SU-DHL-6 (cell line): ENCODE measurements around the gene ZNF626.
"Not testable (repeated sequence)": the region's sequence is repeated elsewhere in the genome, so short reads cannot be mapped to it uniquely, and the experiment has no call there.

Source experiments
- H2AFZ ChIP-seq: fragments of 200-600 bp; sonication (generic); 2 replicates; pipeline ENCODE4 v1.6.1; 2014; ENCODE audit warnings: low read depth, mild to moderate bottlenecking, moderate library complexity, mixed read lengths, antibody characterized with exemption, low read length; ENCODE audit not compliant: severe bottlenecking
- H3F3A ChIP-seq: fragments of 200-600 bp; shearing (Covaris generic); 2 replicates; pipeline ENCODE4 v1.6.0; 2016; ENCODE audit warnings: antibody characterized with exemption, mild to moderate bottlenecking; ENCODE audit not compliant: insufficient read depth
- H3K27ac ChIP-seq: fragments of 200-600 bp; sonication (generic); 2 replicates; pipeline ENCODE4 v1.5.1; 2016; ENCODE audit warnings: low read depth, mild to moderate bottlenecking, low read length, moderate library complexity, mixed read lengths
- H3K27me3 ChIP-seq: fragments of 200-600 bp; sonication (generic), shearing (Covaris generic); 2 replicates; pipeline ENCODE4 v1.6.0; 2014; ENCODE audit warnings: mild to moderate bottlenecking, low read length
- H3K36me3 ChIP-seq: fragments of 200-600 bp; sonication (generic); 2 replicates; pipeline ENCODE4 v1.6.1; 2014; ENCODE audit warnings: mild to moderate bottlenecking, low read length, mixed read lengths
- H3K4me2 ChIP-seq: fragments of 300-600, 200-600 bp; shearing (Covaris generic), sonication (generic); 2 replicates; pipeline ENCODE4 v1.6.0; 2014; ENCODE audit warnings: low read length, low read depth, mild to moderate bottlenecking; ENCODE audit not compliant: poor library complexity, severe bottlenecking
- H3K4me3 ChIP-seq: fragments of 200-600 bp; sonication (generic); 2 replicates; pipeline ENCODE4 v1.5.1; 2014; ENCODE audit warnings: antibody characterized with exemption, low read length, mild to moderate bottlenecking, mixed read lengths; ENCODE audit not compliant: insufficient read depth, poor library complexity, severe bottlenecking
- H3K79me2 ChIP-seq: fragments of 200-600 bp; sonication (generic); 2 replicates; pipeline ENCODE4 v1.6.1; 2014; ENCODE audit warnings: mild to moderate bottlenecking, low read length, moderate library complexity; ENCODE audit not compliant: insufficient read depth
- H3K9ac ChIP-seq: fragments of 200-600 bp; sonication (generic); 2 replicates; pipeline ENCODE4 v1.7.0; 2014; ENCODE audit warnings: mild to moderate bottlenecking, low read length
- H3K9me2 ChIP-seq: fragments of 200-600 bp; sonication (generic); replicated peaks from 2 replicates; pipeline ENCODE4 v1.6.1; 2014; ENCODE audit warnings: low read length; ENCODE audit not compliant: insufficient read depth
- H3K9me3 ChIP-seq: fragments of 200-600 bp; sonication (generic); 2 replicates; pipeline ENCODE4 v1.6.1; 2014; ENCODE audit warnings: low read length, mixed read lengths; ENCODE audit not compliant: insufficient read depth
- H4K20me1 ChIP-seq: fragments of 200-600 bp; sonication (generic); 2 replicates; pipeline ENCODE4 v1.6.1; 2014; ENCODE audit warnings: low read depth, mild to moderate bottlenecking, antibody characterized with exemption, low read length, moderate library complexity, mixed read lengths
- EZH2phosphoT487 ChIP-seq: fragments of 200-600 bp; sonication (generic), shearing (Covaris generic); conservative IDR thresholded peaks from 2 replicates; pipeline ENCODE4 v1.6.1; 2018; ENCODE audit warnings: mild to moderate bottlenecking, antibody characterized with exemption, low read length, moderate library complexity, mixed read lengths
- TF ChIP-seq, protein P1 (sequence below): fragments of 200-600 bp; sonication (generic); IDR thresholded peaks from one replicate; pipeline ENCODE4 v1.5.1; 2017; ENCODE audit warnings: antibody characterized with exemption, mild to moderate bottlenecking, low read length, moderate library complexity; ENCODE audit not compliant: insufficient read depth, poor library complexity, severe bottlenecking

The ZNF626 gene

GRCh38 chr19:20660473-20661140, 764 bp downstream of the ZNF626 start:
- H3K9me3 ChIP-seq: no peaks in the 10 kb centered on the region
- H3F3A ChIP-seq: 0 out of 2 replicates have a peak, but pooled peaks cover 3% of the 10 kb centered on the region
- H3K27me3 ChIP-seq: no peaks in the 10 kb centered on the region
- H3K4me3 ChIP-seq: peak overlapping the region; percentile 78
- peak overlapping the region; percentile 92 for H2AFZ ChIP-seq
- H4K20me1 ChIP-seq: no peaks in the 10 kb centered on the region
- TF ChIP-seq, protein P1, sequence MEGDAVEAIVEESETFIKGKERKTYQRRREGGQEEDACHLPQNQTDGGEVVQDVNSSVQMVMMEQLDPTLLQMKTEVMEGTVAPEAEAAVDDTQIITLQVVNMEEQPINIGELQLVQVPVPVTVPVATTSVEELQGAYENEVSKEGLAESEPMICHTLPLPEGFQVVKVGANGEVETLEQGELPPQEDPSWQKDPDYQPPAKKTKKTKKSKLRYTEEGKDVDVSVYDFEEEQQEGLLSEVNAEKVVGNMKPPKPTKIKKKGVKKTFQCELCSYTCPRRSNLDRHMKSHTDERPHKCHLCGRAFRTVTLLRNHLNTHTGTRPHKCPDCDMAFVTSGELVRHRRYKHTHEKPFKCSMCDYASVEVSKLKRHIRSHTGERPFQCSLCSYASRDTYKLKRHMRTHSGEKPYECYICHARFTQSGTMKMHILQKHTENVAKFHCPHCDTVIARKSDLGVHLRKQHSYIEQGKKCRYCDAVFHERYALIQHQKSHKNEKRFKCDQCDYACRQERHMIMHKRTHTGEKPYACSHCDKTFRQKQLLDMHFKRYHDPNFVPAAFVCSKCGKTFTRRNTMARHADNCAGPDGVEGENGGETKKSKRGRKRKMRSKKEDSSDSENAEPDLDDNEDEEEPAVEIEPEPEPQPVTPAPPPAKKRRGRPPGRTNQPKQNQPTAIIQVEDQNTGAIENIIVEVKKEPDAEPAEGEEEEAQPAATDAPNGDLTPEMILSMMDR: no peak
- TF ChIP-seq EZH2phosphoT487: no peak
- H3K27ac ChIP-seq: no peak overlapping the region
- H3K4me2 ChIP-seq: peak overlapping the region; percentile 54
- H3K36me3 ChIP-seq: peaks cover 37% of the 10 kb centered on the region
- peaks cover 58% of the 10 kb centered on the region for H3K79me2 ChIP-seq
- peak overlapping the region; percentile 80 for H3K9ac ChIP-seq
- H3K9me2 ChIP-seq: no peaks in the 10 kb centered on the region

DNA sequence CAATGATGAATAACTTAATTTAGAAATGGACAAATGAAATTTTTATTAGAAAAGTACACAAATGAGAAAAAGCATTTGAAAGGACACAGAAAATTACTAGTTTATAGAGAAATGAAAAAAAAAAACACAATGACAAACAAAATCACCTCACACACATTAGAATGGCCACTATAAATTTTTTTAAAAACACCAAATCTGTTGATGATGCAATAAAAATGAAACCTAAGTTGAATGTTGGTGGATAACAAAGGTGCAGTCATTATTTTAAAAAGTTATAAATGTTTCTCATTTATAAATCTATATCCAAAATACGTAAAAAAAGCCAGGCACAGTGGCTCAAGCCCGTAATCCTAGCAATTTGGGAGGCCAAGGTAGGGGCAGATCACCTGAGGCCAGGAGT, 20.8 kb downstream of the ZNF626 start:
- Histone ChIP-seq H3K36me3 (peaks cover 75% of the 10 kb centered on the region), H4K20me1 (no peaks in the 10 kb centered on the region), H3K79me2 (peaks cover 5% of the 10 kb centered on the region; the same call in 1 of the 2 replicates), H3F3A (no peaks in the 10 kb centered on the region), H3K9ac (no peak overlapping the region), H3K9me3 (peaks cover 13% of the 10 kb centered on the region; the same call in 1 of the 2 replicates), H3K27me3 (no peaks in the 10 kb centered on the region), H3K27ac (no peak overlapping the region), H2AFZ (no peak overlapping the region), H3K4me3 (no peak overlapping the region), H3K4me2 (no peak overlapping the region), H3K9me2 (no peaks in the 10 kb centered on the region)
- TF ChIP-seq, protein P1: no peak
- no peak for TF ChIP-seq EZH2phosphoT487

DNA sequence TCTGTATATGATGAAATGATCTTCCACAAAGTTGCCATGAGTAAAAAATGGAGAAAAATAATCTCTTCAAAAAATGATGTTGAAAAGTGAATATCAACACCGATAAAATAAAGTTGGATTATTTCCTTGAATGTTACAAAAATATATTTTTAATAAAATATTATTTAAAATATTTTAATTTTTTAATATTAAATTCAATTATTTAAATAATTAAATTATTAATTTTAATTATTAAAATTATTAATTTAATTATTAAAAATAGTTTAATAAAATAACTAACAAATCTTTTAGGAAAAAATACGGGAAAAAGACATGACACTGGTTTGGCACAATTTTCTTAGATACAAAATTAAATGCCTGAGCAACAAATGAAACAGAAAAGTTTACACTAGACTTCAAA, 21.3 kb downstream of the ZNF626 start:
- Histone ChIP-seq H3K9me3 (peaks cover 15% of the 10 kb centered on the region; the same call in 1 of the 2 replicates), H3F3A (no peaks in the 10 kb centered on the region), H3K4me3 (no peak overlapping the region), H3K36me3 (peaks cover 75% of the 10 kb centered on the region), H3K79me2 (peaks cover 5% of the 10 kb centered on the region; the same call in 1 of the 2 replicates), H3K27me3 (no peaks in the 10 kb centered on the region), H4K20me1 (no peaks in the 10 kb centered on the region), H3K9ac (no peak overlapping the region), H3K9me2 (no peaks in the 10 kb centered on the region), H3K4me2 (no peak overlapping the region), H2AFZ (no peak overlapping the region), H3K27ac (no peak overlapping the region)
- no peak for TF ChIP-seq EZH2phosphoT487
- TF ChIP-seq, protein P1: no peak

DNA sequence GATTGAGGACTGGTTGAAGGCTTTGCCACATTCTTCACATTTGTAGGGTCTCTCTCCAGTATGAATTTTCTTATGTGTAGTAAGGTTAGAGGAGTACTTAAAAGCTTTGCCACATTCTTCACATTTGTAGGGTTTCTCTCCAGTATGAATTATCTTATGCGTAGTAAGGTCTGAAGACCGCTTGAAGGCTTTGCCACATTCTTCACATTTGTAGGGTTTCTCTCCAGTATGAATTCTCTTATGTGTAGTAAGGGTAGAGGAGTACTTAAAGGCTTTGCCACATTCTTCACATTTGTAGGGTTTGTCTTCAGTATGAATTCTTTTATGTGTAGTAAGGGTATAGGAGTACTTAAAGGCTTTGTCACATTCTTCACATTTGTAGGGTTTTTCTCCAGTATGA, 36.8 kb downstream of the ZNF626 start:
- Histone ChIP-seq H3K36me3 (peaks cover 19% of the 10 kb centered on the region), H3K9me3 (peaks cover 18% of the 10 kb centered on the region; the same call in 1 of the 2 replicates)
- H3K4me2 ChIP-seq, H3K27ac ChIP-seq, H3K79me2 ChIP-seq, H3K9ac ChIP-seq, H4K20me1 ChIP-seq, H2AFZ ChIP-seq, H3K27me3 ChIP-seq, H3F3A ChIP-seq, H3K9me2 ChIP-seq, H3K4me3 ChIP-seq: not testable (repeated sequence)
